SH-SY5Y (cell line): ENCODE measurements around the gene MRO.

Source experiments
- GATA2 ChIP-seq: IDR thresholded peaks from 2 replicates; pipeline ENCODE4 v1.6.1; 2011; ENCODE audit warnings: mild to moderate bottlenecking, low read depth, low read length
- GATA3 ChIP-seq: IDR thresholded peaks from 2 replicates; pipeline ENCODE4 v1.6.1; 2011; ENCODE audit warnings: low read depth, mild to moderate bottlenecking, low read length, moderate library complexity

DNA sequence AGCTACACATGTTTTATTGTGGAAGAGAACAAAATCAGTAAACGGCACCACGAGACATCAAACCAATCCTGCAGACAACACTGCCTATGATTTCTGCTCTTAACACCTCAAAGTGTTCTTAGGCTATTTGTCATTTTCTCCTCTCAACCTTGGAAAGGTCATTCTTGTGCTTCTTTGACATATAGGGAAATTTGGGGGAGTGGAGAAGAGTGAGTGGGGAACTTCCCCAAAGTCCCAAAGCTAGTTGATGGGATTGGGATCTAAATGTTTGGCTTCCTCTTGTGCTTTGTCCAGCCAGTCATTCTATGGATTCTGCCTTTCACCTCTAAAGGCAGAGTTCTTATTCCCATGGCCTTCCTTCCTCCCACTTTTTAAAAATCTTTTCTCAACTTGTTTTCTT is 5.8 kb upstream of the MRO start:
- TF ChIP-seq GATA2 (no peak), GATA3 (no peak)
